ENCODE data around the gene TMX4.

DNA sequence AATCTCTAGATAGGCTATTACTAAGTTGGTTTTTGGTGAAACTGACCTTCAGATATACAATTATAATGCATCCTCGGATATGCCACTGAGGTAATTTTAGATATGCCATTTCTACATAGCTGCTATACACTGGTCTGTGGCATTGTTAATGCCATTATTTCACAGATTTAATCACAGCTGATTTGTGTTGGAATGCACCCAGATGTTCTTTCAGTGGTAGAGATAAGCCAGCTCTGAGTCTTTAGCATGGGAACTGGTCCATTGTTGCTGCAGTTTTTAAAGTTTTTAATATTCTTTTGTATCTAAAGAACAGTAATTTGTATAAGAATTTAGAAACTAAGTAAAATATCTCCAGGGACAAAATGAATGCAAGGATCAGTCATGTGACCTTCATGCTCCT lies 6.8 kb downstream of the TMX4 start:
- no peak for TF ChIP-seq CTCF (IDR thresholded peaks at IDR 0.05; ENCODE audit: extremely low read depth in 1 of 2, insufficient read depth in 1 of 2, low read depth in 1 of 2, low read length in 2 of 2)
- no peak for TF ChIP-seq POLR2AphosphoS5 (IDR thresholded peaks at IDR 0.05; ENCODE audit: insufficient read depth, low read depth, low read length)
- no peak for TF ChIP-seq POLR2A (IDR thresholded peaks at IDR 0.05; ENCODE audit: low read depth, low read length)

All from endothelial cell of umbilical vein (primary cell).